G401.6 (cell line): ENCODE data around the gene RFT1.
"Not testable (repeated sequence)": the region's sequence is repeated elsewhere in the genome, so short reads cannot be mapped to it uniquely, and the experiment has no call there.

Experiments used
- FAIRE-seq: peaks from 2 replicates; lab custom pipeline; 2012; peaks lifted over from hg19 to GRCh38; lab: Jason Lieb, UNC

Gene RFT1

DNA sequence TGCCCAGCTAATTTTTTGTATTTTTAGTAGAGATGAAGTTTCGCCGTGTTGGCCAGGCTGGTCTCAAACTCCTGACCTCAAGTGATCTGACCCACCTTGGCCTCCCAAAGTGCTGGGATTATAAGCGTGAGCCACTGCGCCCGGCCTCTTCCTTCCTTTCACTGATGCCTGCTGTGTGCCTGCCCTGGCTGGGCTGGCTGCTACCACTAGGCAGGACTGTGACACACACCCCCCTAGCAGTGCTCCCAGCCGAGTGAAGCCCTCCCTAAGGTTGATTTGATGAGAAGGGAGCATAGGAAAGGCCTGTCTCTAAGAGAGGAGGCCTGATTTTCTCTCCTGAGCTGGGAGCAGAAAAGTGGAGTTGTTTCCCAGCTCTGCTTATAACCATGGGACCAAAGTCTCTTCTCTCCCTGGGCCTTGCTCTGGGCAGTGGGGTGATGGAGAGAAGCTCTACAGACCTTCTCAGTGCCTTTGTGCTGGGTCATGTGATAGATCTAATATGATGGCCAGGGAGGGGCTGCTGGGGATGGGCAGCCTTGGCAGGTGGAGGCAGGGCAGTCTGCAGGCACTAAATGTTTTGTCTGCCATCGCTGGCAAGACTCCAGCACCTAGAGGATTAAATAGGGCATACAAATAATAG, 64.3 kb downstream of the RFT1 start:
- no peak for FAIRE-seq

DNA sequence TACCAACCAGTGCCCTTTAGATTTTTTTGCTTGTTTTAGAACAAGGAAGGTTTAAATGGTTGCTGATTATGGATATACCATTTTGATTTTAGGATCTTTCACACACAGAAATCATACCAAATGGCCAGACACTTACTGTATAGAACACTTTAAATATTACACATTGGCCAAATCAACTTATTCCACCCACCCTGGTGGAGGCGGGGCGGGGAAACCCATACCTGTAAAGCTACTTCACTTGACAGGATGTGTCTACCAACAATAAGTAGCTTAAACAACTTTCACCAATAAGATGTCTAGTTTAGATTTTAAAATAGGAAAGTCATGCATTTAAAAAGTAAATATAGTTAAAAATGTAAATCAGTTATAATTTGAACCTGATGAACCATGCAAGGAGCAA, 67.3 kb downstream of the RFT1 start:
- FAIRE-seq, result no peak

DNA sequence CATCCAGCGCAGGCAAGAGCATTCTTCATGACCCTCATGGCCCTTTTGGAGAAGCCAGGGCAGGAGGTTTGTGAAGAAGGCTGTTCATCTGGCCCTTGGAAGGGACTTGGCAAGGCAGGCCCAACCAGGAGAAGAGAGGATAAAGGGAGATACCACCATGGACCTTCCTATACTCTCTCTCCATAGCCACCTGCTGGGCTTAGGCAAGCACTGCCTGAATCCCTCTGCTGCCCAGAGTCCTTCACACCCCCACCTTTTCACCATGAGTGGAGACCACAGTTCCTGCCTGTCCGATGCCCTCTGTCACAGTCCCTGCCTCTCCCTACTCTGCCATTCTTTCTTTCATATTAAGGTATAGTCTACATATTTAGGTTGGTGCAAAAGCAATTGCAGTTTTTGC, 73.8 kb downstream of the RFT1 start:
- FAIRE-seq, result no peak

DNA sequence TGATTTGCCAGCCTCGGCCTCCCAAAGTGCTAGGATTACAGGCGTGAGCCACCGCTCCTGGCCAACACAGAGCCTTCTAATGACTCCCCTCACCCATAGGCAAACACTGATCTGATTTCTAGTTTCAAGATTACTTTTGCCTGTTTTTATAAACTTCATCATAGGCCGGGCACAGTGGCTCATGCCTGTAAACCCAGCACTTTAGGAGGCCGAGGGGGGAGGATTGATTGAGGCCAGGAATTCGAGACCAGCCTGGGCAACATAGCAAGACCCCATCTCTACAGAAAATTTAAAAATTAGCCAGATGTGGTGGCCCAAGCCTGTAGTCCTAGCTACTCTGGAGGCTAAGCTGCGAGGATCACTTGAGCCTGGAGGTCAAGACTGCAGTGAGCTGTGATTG, 76.0 kb downstream of the RFT1 start:
- not testable (repeated sequence) for FAIRE-seq

DNA sequence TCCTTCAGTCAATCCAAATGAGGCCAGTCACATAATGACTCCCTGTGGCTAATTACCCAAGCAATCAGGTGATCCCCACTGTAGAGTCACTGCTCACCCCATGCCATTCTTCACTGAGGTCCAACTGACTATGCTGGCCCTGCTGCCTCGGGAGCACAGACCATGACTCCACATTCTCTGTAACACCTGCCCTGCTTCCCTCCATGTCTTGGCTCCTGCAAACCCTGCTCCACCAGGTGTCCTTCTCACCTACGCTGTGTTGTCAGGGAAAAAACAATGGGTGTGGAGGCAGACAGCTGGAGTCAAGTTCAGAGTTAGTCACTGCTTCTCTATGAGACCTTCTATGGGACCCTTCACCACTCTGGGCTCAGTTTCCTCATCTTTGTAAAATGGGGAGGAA, 78.3 kb downstream of the RFT1 start:
- no peak for FAIRE-seq

DNA sequence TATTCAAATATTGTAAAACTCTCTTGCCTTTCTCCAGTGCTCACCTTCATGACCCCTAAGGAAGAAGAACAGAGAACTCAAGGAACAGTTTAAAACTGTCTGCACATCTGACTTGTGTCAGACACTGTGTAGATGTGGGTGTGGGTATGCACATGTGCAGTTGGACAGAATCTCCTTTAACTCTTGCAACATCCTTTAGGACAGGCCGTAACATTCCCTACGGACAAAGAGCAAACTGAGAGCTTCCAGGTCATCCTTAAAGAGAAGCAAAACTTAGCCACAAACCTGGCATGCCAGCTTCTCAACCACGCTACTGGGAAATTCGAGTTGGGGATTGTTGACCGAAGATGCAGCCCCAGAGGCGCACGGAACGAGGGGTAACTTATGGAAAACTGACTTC, 80.2 kb downstream of the RFT1 start:
- FAIRE-seq, result no peak

DNA sequence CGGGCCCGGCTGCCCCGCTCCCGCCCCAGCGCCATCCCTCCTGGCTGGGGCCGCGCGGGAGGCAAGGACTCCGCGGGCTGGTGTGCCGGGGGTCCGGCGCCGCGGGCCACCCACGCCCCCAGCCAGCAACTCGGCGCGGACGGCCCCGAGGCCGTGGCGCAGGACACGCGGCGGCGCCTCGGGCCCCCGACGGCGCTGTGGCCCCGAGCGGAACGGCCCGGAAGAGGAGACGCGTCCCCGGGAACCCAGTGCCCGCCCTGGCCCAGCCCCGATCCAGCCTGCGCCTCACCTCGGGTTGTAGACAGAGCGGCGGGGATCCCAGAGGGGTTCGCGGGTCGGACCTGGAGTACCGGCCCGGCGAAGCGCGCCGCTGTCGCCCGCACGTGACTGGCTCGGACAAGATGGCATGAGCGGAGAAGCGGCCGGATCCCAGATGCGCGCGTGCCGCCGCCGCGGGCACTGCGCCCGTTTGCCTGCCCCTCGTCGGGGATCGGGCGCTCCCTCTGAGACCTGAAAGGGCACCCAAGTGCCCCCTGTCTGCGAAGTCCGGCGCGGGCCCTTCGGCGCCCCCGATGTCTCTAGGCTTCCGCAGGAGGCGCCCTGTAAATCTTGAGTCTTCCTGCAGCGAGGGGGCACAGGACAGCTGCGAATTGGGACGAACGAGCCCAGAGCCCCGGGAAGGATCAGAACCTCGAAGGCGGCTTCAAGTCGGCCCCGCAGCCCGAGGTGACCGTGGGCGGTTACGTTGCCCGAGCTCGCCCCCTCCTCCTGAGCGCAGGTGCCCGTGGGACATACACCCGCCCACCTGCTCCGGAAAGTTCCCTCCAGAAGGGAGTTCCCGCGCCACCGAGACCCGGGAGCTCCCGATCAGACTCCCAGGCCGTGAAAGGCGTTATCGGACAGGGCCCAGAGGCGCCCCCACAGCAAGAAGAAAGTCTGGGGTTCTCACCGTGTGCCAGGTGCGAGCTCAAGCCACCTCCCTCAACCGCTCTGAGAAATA, 83.8 kb downstream of the RFT1 start:
- no peak for FAIRE-seq

DNA sequence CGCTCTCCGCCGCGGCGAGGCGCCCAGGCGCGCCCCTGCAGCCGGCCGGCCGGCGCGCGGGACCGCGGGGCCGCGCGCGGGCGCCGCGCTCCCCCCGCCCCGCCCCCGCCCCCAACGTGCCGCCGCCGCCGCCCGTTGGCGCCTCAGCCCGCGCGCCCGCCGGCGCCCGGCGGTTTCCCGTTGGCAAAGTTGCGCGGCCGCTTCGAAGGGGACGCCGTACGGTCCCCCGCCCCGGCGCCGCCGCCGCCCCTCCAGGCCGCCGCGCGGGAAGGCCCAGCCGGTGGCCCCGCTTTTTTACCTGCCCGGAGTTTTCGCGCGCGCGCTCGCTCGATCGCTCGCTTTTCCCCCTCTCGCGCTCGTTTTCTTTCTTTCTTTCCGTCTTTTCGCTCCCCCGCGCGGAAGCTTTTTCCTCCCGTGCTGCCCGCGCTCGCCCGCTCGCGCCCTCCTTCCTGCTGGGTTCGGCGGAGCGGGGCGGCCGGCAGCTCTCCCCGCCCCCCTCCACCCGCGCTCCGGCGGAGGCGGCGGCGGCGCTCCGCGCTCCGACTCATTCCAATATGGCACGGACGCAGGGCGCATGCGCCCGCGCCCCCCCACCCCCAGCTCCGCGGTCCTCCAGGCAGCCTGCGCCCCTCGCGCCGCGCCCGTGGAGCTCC, 84.6 kb downstream of the RFT1 start, which contains the start of gene SFMBT1:
Gene SFMBT1 (minus strand): TSS at position 556 of the 653 bp plus-strand sequence. CDS start 76,945 bp downstream, outside the sequence.
- FAIRE-seq, result no peak

DNA sequence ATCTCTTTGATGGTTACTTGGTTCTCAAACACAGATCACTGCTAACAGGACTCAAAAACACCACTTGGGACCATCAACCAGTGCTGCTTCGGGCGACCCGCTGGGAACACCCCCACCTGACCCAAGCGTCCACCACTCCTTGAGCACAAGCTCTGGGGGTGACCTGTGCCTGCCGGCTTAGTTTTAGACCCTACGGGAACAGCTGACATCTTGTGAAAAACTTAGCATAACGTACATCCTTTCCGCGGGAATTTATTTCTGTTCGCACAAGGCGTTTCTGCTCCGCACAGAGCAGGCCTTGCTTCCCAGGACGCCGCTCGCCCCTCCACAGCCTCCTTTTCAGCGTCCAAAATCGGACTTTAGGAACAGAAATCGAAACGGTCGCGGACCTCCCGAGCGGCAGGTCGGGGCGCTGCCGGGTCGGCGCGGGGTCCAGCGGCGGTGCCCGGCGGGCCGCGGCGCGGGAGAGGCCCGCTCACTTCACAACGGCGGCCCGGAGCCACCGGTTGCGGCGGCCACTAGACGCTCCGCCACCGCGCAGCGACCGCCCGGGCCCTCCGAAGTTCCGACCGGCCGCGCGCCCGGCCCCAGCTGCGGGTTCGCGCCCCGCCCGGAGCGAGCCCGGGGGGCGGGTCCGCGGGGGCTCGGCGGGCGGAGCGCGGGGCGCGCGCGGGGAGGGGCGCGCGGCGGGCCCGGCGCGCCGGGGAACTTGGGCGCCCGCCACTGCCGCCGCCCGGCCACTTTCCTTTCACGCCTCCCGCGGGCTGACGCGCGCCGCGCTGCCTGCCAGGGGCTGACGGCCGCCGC, 85.3 kb downstream of the RFT1 start:
- FAIRE-seq, result no peak

DNA sequence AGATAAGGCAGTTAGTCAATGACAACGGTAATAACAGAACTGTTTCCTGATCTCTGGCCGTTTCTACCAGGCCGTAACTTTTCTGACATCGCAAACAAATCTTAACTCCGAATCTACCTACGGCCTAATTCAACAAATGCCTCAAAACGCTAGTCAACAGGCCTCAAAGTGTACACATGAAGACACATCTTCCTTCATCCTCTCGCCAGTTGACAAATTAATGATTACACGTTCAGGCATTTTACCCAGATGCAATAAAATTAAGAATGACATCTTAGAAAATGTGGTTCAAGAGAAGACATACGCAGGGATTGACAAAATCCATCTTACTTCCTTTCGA, 85.9 kb downstream of the RFT1 start:
- no peak for FAIRE-seq

DNA sequence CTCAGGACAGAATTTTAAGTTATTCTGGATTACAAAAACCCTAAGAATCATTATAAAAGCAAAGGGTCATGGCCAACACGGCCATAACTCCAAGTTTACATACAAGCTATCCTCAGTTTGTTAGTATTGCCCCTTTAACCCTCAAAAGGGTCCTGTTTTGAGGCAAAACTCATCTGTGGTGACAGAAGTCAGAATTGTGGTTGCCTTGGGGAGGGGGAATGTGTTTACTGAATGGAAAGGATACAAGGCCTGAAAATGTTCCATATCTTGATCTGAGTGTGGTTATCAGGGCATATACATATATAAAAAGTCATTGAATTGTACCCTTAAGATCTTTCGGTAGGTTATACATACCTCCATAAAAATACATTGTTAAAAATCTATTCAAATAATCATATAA, 86.5 kb downstream of the RFT1 start:
- FAIRE-seq, result no peak

DNA sequence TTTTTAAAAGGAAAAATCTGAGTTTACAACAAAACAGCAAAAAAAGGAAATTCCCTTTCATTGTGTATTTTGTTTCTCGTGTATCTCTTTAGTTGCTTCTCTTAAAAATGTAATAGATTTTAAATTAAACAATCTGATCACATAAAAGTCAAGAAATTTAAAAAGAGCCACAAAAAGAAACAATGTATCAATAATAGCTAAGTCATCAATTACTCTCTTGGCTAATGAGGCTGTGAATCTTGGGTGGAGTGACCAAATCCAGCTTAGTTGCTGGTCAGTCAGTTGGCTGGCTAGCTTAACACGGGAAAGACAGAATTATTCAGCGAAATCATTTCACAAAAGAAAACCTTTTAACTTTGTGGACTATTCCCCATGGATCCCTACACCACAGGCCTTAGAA, 87.6 kb downstream of the RFT1 start:
- no peak for FAIRE-seq

DNA sequence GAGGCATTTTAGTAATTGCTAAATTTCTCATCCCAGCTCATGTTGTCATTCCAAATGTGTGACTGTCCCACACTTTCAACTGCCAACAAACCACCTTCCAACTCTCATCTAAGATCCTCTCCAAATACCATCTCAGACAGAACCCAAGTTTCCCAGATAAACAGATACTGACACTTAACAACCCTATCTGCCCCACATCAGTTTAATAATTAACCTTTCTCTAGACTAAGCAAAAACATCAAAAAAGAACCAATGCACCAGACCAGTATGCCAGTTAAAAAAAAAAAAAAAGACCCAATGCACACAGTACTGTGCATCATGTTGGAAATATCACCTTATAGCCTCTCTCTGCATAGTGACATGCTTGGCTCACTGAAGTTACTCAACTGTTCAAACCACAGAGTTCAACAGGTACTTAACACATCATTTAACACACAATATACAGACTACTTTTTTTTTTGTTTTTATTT, 89.8 kb downstream of the RFT1 start:
- no peak for FAIRE-seq

DNA sequence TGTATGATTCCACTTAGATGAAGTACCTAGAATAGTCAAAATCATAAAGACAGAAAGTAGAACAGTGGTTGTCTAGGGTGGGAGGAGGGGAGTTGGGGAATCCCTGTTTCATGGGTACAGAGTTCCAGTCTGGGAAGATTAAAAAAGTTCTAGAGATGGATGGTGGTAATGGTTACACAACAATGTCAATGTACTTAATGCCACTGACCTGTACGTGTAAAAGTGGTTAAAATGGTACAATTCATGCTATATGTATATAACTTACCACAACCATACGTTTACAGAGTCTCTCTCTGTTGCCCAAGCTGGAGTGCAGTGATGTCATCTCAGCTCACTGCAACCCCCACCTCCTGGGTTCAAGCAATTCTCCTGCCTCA, 90.9 kb downstream of the RFT1 start:
- FAIRE-seq, result no peak

DNA sequence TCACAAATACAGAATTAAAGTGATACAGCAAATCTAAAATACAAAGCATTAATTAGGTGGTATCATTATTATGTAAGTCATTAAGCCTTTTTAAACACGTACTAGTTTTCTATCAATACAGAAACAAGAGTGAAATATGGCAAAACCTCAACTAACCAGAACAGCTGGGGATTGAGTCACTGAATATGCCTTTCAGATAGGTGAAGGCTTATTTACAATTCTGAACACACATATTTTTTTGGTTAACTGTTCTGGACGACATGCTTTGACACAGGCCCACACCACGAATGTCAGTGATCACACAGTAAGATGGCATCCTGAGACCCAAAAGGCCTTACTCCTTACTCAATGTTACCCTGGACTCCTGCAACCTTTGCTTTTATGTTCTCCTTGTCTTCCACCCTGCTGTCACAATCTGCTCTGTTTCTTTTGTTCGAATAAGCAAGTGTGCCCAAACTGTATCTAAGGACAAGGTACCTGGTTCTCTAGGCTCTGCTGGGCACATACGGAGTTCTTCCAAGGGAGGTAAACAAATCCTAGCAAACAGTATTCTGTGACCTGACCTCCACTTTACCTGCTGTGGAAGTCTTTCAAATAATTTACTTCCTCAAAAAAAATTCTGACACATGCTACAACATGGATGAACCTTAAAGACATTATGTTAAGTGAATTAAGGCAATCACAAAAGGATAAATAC, 91.4 kb downstream of the RFT1 start:
- FAIRE-seq, result no peak
